Measurements from ENCODE around the gene MAGI1.

MAGI1 gene

DNA sequence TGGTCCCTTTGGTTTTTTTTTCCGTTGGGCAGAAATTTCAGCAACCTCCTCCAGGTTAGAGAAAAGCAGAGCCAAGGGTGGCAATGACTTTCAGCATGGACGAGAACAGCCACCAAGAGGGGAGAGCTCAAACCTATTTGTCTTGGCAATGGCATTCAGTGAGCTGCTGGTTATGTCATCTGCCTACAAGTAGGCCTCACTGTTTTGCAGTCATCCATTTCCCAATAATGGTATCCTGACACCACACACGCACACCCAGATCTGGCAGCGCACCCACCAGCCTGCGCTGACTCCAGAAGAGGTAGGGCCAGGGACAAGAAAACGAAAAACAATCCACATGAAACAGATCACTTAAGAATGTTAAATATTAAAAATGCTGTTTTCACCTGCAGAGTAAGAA, 92.3 kb downstream of the MAGI1 start:
- Histone ChIP-seq H3K9me3 (ENCODE audit: control insufficient read depth, insufficient read depth, low read length) (no peaks in the 10 kb centered on the region), H3K4me1 (ENCODE audit: insufficient read depth, low read length) (peaks cover 38% of the 10 kb centered on the region), H3K9ac (ENCODE audit: low read depth, low read length) (no peak overlapping the region), H3K36me3 (ENCODE audit: insufficient read depth, low read length) (no peaks in the 10 kb centered on the region)

DNA sequence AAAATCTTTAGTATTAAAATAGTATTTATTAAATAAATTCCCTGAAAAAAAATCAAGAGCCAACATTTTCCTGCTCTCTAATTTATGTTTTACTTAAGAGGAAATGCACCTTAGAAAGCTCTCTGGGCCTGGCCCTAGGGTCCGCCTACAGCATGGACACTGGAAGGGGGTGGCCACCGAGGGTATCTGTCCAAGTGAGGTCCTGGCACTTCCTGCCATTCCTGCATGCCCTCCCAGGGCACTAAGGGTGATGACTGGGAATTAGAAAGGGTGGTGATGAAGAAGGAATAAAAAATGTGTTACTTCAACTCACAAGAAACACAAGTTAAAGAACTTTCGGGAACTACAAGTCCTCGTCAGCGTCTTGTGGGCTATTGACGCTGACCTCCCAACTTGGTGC, 92.8 kb downstream of the MAGI1 start:
- peaks cover 35% of the 10 kb centered on the region for H3K4me1 ChIP-seq (ENCODE audit: insufficient read depth, low read length)
- no peaks in the 10 kb centered on the region for H3K9me3 ChIP-seq (ENCODE audit: control insufficient read depth, insufficient read depth, low read length)
- H3K36me3 ChIP-seq (ENCODE audit: insufficient read depth, low read length): no peaks in the 10 kb centered on the region
- H3K9ac ChIP-seq (ENCODE audit: low read depth, low read length): no peak overlapping the region

DNA sequence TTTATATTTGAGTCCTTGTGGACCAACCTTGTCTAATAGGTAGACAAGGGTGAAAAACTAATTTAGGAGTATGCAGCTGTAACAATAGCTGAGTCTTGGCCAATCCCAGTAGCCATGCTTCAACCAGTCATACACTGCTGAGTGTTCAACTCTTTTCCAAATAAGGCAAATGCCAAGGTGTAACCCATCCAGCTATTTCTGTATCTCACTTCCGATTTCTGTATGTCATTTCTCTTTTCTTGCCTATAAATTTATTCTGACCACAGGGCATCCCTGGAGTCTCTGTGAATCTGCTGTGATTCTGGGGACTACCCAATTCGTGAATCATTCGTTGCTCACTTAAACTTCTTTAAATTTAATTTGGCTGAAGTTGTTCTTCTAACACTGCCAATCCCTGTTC, 93.2 kb downstream of the MAGI1 start:
- no peak overlapping the region for H3K9ac ChIP-seq (ENCODE audit: low read depth, low read length)
- no peaks in the 10 kb centered on the region for H3K36me3 ChIP-seq (ENCODE audit: insufficient read depth, low read length)
- H3K4me1 ChIP-seq (ENCODE audit: insufficient read depth, low read length): peaks cover 30% of the 10 kb centered on the region
- H3K9me3 ChIP-seq (ENCODE audit: control insufficient read depth, insufficient read depth, low read length): no peaks in the 10 kb centered on the region

DNA sequence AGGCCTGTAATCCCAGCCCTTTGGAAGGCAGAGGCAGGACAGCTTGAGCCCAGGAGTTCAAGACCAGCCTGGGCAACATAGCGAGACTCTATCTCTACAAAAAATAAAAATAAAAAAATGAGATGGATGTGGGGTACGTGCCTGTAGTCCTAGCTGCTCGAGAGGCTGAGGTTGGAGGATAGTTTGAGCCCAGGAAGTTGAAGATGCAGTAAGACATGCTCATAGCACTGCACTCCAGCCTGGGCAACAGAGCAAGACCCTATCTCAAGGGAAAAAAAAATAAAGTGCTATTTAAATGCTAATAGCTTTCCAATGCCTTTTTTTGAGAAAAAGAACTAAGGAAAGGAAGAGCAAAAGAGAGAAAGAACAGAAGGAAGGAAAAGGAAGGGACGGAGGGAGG, 94.5 kb downstream of the MAGI1 start:
- H3K36me3 ChIP-seq (ENCODE audit: insufficient read depth, low read length): no peaks in the 10 kb centered on the region
- H3K9me3 ChIP-seq (ENCODE audit: control insufficient read depth, insufficient read depth, low read length): no peaks in the 10 kb centered on the region
- H3K9ac ChIP-seq (ENCODE audit: low read depth, low read length): no peak overlapping the region
- peaks cover 37% of the 10 kb centered on the region for H3K4me1 ChIP-seq (ENCODE audit: insufficient read depth, low read length)

DNA sequence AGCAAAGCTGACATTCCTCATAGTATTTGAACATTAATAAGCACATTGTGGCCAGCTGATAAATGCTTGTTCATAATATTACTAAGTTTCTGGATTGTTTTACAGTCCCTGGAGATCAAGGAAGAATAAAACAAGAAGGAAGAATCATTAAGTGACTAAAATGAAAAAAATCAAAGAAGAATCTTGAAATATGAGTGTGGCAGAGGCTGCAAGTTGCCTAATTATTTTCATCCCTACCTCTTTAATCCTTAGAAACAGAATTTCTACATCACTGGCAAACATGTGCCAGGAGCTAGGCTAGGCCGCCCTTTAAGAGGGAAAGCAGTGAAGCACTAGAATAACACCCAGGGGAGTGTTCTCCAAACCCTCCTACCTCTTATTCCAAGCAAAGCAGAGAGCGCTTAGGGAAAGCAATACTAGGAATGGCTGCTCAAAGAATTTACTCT, 98.9 kb downstream of the MAGI1 start:
- no peaks in the 10 kb centered on the region for H3K36me3 ChIP-seq (ENCODE audit: insufficient read depth, low read length)

DNA sequence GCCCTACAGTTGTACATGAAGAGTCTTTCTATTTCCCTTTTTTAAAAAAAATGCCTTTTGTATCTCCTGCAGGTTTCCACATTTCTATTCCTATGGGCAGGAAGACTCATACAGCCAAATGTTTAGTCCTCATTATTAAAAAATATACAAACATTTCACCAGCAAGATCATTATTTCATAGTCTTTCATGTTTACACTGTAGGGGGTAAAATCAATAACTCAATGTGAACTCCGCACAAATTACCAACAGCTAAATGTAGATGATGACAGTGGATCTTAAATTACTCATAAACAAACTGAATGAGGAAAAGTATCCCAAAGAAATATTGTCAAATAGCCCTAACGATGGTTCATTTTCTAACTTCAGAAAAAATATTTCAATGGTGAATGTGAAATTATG, 99.5 kb downstream of the MAGI1 start:
- Histone ChIP-seq H3K4me1 (ENCODE audit: insufficient read depth, low read length) (peaks cover 18% of the 10 kb centered on the region), H3K36me3 (ENCODE audit: insufficient read depth, low read length) (no peaks in the 10 kb centered on the region), H3K9me3 (ENCODE audit: control insufficient read depth, insufficient read depth, low read length) (no peaks in the 10 kb centered on the region), H3K9ac (ENCODE audit: low read depth, low read length) (no peak overlapping the region)

More for the DNA sequence above, 98.9 kb downstream of the MAGI1 start:
- Histone ChIP-seq H3K9ac (ENCODE audit: low read depth, low read length) (no peak overlapping the region), H3K4me1 (ENCODE audit: insufficient read depth, low read length) (peaks cover 18% of the 10 kb centered on the region), H3K9me3 (ENCODE audit: control insufficient read depth, insufficient read depth, low read length) (no peaks in the 10 kb centered on the region)

DNA sequence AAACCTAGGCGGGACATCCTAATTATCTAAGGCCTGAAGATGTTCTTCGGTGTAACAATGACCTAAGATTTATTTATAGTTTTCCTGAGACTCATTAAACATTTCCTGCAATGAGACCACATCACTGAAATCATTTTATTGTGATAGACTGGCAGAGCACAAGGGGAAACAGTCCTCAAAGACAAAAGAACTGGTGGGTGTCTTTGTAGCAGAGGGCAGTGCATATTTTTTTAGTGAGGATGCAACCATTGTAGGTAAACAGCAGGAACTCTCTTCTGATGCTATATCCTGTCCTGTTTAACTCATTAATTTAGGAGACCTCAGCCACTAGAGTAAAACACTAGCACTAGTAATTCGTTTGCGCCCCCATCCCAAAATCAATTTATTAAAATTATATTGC, 100.0 kb downstream of the MAGI1 start:
- H3K4me1 ChIP-seq (ENCODE audit: insufficient read depth, low read length): peaks cover 18% of the 10 kb centered on the region
- no peaks in the 10 kb centered on the region for H3K36me3 ChIP-seq (ENCODE audit: insufficient read depth, low read length)
- no peaks in the 10 kb centered on the region for H3K9me3 ChIP-seq (ENCODE audit: control insufficient read depth, insufficient read depth, low read length)
- H3K9ac ChIP-seq (ENCODE audit: low read depth, low read length): no peak overlapping the region

DNA sequence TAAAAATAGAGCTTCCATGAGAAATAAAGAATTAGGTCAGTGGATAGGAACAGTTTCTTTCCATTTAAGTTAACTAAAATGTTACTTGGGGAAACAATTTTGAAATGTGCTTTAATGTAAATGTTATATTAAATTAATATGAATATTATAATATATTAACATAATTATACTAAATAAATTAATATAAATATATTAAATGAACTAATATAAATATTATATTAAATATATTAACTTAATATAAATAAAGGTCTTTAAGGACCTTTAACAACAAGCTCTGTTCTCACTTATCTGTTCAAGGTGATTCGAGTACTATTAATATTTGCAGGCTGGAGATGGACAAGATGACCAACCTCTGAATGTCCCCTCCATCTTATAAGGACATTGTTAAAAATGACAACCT, 100.6 kb downstream of the MAGI1 start:
- peaks cover 18% of the 10 kb centered on the region for H3K4me1 ChIP-seq (ENCODE audit: insufficient read depth, low read length)
- H3K36me3 ChIP-seq (ENCODE audit: insufficient read depth, low read length): no peaks in the 10 kb centered on the region
- peaks cover 3% of the 10 kb centered on the region; the same call in 1 of the 2 replicates for H3K9me3 ChIP-seq (ENCODE audit: control insufficient read depth, insufficient read depth, low read length)
- H3K9ac ChIP-seq (ENCODE audit: low read depth, low read length): no peak overlapping the region

DNA sequence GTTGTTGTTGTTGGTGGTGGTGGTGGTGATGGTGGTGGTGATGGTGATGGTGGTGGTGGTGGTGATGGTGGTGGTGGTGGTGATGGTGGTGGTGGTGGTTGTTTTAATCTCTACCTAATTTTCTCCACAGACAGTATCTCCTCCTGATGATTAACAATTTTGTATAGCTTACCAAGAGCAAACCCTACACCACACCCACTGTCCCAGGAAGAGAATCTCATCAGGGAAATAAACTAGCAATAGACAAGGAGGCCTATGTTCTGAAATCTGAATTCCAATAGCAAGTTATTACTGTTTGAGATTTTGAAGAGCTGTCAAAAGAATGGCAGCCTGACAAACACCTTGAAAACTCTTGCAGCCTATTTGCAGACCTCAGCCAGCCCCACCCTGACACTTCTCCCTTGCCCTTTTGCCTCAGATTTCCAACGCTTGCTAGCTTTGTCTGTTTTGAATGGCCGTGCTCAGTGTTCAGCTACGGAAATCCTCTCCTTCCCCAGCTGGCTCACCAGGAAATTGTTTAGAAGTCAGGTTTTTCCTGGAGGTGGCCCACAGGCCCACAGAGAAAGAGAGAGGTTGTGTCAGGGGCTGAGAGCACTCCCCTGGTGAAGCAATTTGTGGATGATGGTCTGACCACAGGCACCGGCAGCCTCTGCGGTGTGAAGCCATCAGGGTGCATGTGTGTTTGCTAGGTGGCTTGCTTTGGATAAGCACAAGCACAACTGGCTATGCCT, 101.6 kb downstream of the MAGI1 start:
- Histone ChIP-seq H3K9me3 (ENCODE audit: control insufficient read depth, insufficient read depth, low read length) (peaks cover 6% of the 10 kb centered on the region; the same call in 1 of the 2 replicates), H3K36me3 (ENCODE audit: insufficient read depth, low read length) (no peaks in the 10 kb centered on the region), H3K4me1 (ENCODE audit: insufficient read depth, low read length) (peaks cover 18% of the 10 kb centered on the region), H3K9ac (ENCODE audit: low read depth, low read length) (no peak overlapping the region)

DNA sequence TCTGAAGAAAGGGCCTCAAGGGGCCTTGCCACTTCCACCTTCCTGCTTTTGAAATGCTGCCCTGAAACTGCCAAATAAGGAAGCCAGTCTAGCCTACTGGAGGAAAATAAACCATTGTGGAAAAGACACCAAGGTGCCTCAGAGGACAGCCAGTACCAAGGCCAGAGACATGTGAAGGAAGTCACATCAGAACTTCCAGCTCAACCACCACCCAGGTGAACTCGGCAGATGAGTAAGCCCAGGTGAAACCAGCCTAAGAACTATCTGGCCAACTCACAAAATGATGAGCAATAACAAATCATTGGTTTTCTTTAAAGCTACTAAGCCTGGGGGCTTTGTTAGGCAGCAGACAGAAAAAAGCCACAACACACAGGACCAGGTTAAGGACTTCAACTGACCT, 103.0 kb downstream of the MAGI1 start:
- H3K9ac ChIP-seq (ENCODE audit: low read depth, low read length): no peak overlapping the region
- peaks cover 6% of the 10 kb centered on the region; the same call in 1 of the 2 replicates for H3K9me3 ChIP-seq (ENCODE audit: control insufficient read depth, insufficient read depth, low read length)
- H3K4me1 ChIP-seq (ENCODE audit: insufficient read depth, low read length): peaks cover 18% of the 10 kb centered on the region
- no peaks in the 10 kb centered on the region for H3K36me3 ChIP-seq (ENCODE audit: insufficient read depth, low read length)

DNA sequence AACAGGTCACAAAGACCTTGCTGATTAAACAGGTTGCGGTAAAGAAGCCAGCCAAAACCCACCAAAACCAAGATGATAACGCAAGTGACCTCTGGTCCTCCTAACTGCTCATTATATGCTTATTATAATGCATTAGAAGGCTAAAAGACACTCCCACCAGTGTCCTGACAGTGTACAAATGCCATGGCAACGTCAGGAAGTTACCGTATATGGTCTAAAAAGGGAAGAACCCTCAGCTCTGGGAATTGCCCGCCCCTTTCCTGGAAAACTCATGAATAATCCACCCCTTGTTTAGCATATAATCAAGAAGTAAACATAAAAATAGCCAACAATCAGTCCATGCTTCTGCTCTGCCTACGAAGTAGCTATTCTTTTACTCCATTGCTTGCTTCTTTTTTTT, 108.1 kb downstream of the MAGI1 start:
- Histone ChIP-seq H3K9me3 (ENCODE audit: control insufficient read depth, insufficient read depth, low read length) (peaks cover 6% of the 10 kb centered on the region; the same call in 1 of the 2 replicates), H3K4me1 (ENCODE audit: insufficient read depth, low read length) (peaks cover 14% of the 10 kb centered on the region; the same call in 1 of the 2 replicates), H3K36me3 (ENCODE audit: insufficient read depth, low read length) (no peaks in the 10 kb centered on the region), H3K9ac (ENCODE audit: low read depth, low read length) (no peak overlapping the region)

DNA sequence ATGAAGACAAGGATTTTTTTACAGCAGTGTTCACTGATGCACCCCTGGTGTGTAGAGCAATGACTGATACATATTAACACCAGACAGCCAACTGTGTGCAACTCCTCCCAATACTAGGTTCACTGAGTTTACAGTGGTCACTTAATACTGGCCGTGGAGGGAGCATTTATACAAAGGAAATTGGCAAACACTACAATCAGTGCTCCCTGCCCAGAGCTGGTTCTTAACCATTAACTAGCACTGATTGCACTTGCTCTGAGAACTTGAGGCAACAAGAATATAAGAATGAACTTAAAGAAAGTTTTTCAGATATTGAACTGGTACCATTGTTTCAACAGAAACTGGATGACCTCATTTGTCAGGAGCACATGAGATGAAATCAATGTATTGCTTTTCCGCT, 110.6 kb downstream of the MAGI1 start:
- H3K4me1 ChIP-seq (ENCODE audit: insufficient read depth, low read length): peaks cover 14% of the 10 kb centered on the region; the same call in 1 of the 2 replicates
- H3K9me3 ChIP-seq (ENCODE audit: control insufficient read depth, insufficient read depth, low read length): peaks cover 2% of the 10 kb centered on the region; the same call in 1 of the 2 replicates
- H3K9ac ChIP-seq (ENCODE audit: low read depth, low read length): no peak overlapping the region
- H3K36me3 ChIP-seq (ENCODE audit: insufficient read depth, low read length): no peaks in the 10 kb centered on the region

DNA sequence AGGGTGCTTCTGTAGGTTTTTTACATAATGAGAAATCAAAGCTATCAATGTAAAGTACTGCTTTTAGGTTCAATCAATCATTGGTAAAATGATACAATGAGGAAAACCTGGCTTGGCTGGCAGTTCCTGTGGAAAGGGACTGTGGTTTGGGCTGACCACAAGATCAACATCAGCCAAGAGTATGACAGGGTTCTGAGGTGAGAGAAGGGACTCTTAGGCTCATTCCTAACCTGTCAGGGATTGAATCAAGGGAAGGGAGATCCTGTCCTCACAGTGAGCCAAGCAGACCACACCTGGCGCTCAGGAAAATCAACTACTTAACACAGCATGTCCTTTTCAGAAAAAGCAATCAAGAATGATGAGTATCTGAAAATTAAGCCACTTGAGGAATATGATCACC, 111.1 kb downstream of the MAGI1 start:
- Histone ChIP-seq H3K36me3 (ENCODE audit: insufficient read depth, low read length) (no peaks in the 10 kb centered on the region), H3K9ac (ENCODE audit: low read depth, low read length) (no peak overlapping the region), H3K9me3 (ENCODE audit: control insufficient read depth, insufficient read depth, low read length) (no peaks in the 10 kb centered on the region), H3K4me1 (ENCODE audit: insufficient read depth, low read length) (peaks cover 14% of the 10 kb centered on the region; the same call in 1 of the 2 replicates)

DNA sequence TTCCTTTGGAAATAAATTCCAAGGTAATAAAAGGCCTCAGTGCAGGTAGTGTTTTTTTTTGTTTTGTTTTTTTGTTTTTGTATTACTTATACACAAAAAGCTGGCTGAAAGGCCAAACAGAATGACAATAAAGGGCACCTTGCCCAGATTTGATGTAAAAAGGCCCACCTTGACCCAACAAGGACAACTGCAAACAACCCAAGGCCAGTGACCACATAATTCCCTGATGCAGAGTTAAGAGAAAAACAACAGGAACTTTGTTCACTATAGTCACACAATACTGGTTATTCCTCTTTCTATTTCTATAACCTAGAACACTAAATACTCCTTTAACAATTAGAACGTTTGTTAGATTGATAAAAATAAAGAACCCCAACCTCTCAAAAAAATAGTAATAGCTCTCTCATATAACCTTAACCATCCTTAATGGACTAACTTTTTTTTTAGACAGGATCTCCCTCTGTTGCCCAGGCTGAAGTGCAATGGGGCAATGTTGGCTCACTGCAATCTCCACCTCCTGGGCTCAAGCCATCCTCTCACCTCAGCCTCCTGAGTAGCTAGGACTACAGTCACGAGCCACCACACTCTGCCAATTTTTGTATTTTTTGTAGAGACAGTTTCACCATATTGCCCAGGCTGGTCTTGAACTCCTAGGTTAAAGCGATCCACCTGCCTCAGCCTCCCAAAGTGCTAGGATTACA, 113.3 kb downstream of the MAGI1 start:
- Histone ChIP-seq H3K9me3 (ENCODE audit: control insufficient read depth, insufficient read depth, low read length) (no peaks in the 10 kb centered on the region), H3K4me1 (ENCODE audit: insufficient read depth, low read length) (peaks cover 14% of the 10 kb centered on the region; the same call in 1 of the 2 replicates)

DNA sequence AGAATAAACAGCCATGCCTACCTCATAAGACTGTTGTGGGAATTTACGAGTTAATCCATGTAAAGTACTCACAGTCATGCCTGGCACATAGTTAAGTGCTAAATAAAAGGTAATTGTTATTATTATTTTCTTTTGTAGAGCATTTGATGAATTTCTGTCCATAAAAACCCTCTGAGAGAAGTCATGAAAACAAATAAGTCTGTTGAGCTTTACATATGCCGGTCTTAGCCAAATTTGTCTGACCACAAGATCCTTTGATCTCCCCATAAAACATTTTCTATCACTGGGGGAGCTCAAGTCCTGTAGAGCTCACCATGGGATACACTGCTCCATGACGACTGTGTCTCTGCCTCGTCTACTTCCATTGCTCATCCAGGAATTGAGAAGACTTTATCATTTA, 114.0 kb downstream of the MAGI1 start:
- Histone ChIP-seq H3K4me1 (ENCODE audit: insufficient read depth, low read length) (peaks cover 14% of the 10 kb centered on the region; the same call in 1 of the 2 replicates), H3K9me3 (ENCODE audit: control insufficient read depth, insufficient read depth, low read length) (no peaks in the 10 kb centered on the region), H3K36me3 (ENCODE audit: insufficient read depth, low read length) (no peaks in the 10 kb centered on the region), H3K9ac (ENCODE audit: low read depth, low read length) (no peak overlapping the region)

More for the DNA sequence above, 113.3 kb downstream of the MAGI1 start:
- Histone ChIP-seq H3K9ac (ENCODE audit: low read depth, low read length) (no peak overlapping the region), H3K36me3 (ENCODE audit: insufficient read depth, low read length) (no peaks in the 10 kb centered on the region)
